ENCODE results near the gene MAP3K19.
"Not testable (repeated sequence)": the region's sequence is repeated elsewhere in the genome, so short reads cannot be mapped to it uniquely, and the experiment has no call there.

The MAP3K19 gene

GRCh38 chr2:135052042-135052876 is 5.0 kb upstream of the MAP3K19 start, which contains the start of gene RAB3GAP1:
Gene RAB3GAP1 (plus strand): TSS chr2:135052292. CDS start chr2:135052308, 16 bp downstream.
- DNase-seq (ENCODE audit: low read depth in 1 of 2, low spot score in 1 of 2), result peak; percentile 74 to 78

- DNase-seq (ENCODE audit: low read depth in 1 of 2, low spot score in 1 of 2), result no peak
These were observed 3.4 kb upstream of the MAP3K19 start for GRCh38 chr2:135050684-135051083.

DNA sequence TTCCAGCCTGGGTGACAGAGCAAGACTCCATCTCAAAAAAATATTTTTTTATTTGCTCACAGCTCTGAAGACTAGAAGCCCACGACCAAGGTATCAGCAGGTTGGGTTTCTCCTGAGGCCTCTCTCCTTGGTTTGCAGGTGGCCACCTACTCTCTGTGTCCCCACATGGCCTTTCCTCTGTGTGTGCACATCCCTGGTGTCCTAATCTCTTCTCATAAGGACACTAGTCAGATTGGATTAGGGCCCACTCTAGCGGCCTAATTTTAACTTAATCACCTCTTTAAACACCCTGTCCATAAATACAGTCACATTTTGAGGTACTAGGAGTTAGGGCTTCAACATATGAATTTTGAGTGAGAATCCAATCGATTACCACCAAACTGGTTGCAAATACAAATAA is 2.9 kb upstream of the MAP3K19 start:
- DNase-seq (ENCODE audit: low read depth in 1 of 2, low spot score in 1 of 2), result no peak

DNA sequence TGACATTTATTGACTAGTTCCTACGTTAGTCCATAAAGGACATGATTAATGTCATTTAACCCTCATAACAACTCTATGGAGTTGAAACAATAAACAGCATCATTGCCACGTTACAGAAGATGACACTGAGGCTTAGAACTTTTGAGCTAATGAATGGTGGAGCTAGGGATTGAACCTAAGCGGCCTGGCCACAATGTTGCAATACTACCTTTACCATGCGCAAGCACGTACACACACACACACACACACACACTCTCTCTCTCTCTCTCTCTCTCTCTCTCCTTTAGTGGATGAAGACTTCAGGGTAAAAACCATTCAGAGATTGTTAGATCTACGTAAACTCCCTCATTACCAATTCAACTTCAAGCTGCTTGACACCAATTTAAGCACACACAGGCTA is 875 bp upstream of the MAP3K19 start:
- no peak for DNase-seq (ENCODE audit: low read depth in 1 of 2, low spot score in 1 of 2)

GRCh38 chr2:135043345-135043744 is 3.9 kb downstream of the MAP3K19 start:
- peak in 1 of 2 donors; percentile 10 for DNase-seq (ENCODE audit: low read depth in 1 of 2, low spot score in 1 of 2)

GRCh38 chr2:135037831-135038230 is 9.4 kb downstream of the MAP3K19 start:
- no peak for DNase-seq (ENCODE audit: low read depth in 1 of 2, low spot score in 1 of 2)

- not testable (repeated sequence) for DNase-seq (ENCODE audit: low read depth in 1 of 2, low spot score in 1 of 2)
These were observed 14.0 kb downstream of the MAP3K19 start for GRCh38 chr2:135033216-135033615.

GRCh38 chr2:135030826-135031225 is 16.4 kb downstream of the MAP3K19 start:
- DNase-seq (ENCODE audit: low read depth in 1 of 2, low spot score in 1 of 2), result no peak

GRCh38 chr2:135029481-135030134 is 17.6 kb downstream of the MAP3K19 start:
- DNase-seq (ENCODE audit: low read depth in 1 of 2, low spot score in 1 of 2), result no peak

- DNase-seq (ENCODE audit: low read depth in 1 of 2, low spot score in 1 of 2), result no peak
These were observed 23.3 kb downstream of the MAP3K19 start for GRCh38 chr2:135023886-135024485.

- DNase-seq (ENCODE audit: low read depth in 1 of 2, low spot score in 1 of 2), result no peak
These were observed 24.0 kb downstream of the MAP3K19 start for GRCh38 chr2:135022952-135023880.

DNA sequence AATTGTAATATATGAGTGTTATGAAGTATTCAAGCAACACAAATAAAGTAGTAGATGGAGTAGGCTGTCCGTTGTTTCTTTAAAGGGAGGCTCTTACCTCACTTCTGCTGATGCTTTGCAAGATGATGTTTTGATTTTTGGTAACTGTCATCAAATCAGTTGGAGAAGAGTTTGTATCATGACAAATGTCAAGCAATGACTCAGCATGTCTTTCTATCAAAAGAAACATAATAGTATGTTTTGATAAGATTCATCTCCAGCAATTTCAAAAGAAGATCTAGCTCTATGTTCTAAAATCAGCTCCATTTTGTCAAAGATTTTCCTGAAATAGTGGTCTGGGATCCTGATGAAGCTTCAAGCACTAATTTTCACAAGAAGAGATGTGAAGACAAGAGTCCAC is 25.6 kb downstream of the MAP3K19 start:
- no peak for DNase-seq (ENCODE audit: low read depth in 1 of 2, low spot score in 1 of 2)

GRCh38 chr2:135011633-135012032 is 35.6 kb downstream of the MAP3K19 start:
- no peak for DNase-seq (ENCODE audit: low read depth in 1 of 2, low spot score in 1 of 2)

DNA sequence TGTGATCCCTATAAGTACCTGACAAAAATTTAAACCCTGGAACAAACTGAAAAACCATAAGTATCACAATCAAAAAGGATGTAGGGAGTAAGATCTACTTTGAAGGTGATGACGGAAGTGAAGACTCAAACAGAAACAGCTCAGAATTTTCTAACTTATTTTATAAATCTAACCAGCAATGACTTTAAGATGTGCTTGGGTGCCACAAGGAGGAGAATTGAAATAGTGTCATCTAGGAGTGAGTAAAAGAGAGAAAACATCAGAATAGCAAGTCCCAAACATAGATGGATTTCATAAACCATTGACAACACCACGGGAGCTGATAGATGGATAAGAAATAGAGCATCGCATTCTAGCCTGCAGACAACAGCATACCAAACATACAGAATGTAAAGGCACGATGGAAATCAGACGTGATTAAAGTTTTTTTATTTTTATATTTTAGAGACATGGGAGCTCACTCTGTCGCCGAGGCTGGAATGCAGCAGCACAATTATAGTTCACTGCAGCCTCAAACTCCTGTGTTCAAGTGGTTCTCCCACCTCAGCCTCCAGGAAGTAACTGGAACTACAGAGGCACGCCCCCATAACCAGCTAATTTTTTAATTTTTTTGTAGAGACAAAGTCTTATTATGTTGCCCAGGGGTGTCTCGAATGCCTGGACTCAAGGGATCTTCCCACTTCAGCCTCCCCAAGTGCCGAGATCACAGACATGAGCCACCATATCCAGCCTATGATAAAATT is 36.9 kb downstream of the MAP3K19 start:
- DNase-seq (ENCODE audit: low read depth in 1 of 2, low spot score in 1 of 2), result no peak

DNA sequence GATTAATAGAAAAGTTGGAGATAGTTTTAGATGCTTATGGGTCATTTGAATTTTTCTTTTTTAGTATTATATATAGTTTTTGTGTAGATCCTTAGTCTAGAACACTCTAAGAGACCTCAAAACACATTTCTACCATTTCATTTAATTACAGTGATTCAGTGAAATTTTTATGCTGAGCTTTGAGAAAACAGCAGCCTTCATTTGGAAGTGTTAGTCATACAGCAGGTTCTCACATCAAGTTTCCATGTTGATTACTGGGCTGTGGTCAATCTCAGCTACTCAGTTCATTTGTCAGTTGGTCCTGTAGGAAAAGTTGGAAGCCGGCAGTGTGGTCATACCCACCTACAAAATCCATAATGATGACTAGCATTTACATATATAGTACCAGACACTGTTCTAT is 37.9 kb downstream of the MAP3K19 start:
- no peak for DNase-seq (ENCODE audit: low read depth in 1 of 2, low spot score in 1 of 2)

GRCh38 chr2:135005753-135006152 is 41.5 kb downstream of the MAP3K19 start:
- no peak for DNase-seq (ENCODE audit: low read depth in 1 of 2, low spot score in 1 of 2)

- DNase-seq (ENCODE audit: low read depth in 1 of 2, low spot score in 1 of 2), result peak; percentile 44 to 65
These were observed 43.1 kb downstream of the MAP3K19 start for GRCh38 chr2:135004005-135004746.

GRCh38 chr2:135002836-135003235 is 44.4 kb downstream of the MAP3K19 start:
- no peak for DNase-seq (ENCODE audit: low read depth in 1 of 2, low spot score in 1 of 2)

DNA sequence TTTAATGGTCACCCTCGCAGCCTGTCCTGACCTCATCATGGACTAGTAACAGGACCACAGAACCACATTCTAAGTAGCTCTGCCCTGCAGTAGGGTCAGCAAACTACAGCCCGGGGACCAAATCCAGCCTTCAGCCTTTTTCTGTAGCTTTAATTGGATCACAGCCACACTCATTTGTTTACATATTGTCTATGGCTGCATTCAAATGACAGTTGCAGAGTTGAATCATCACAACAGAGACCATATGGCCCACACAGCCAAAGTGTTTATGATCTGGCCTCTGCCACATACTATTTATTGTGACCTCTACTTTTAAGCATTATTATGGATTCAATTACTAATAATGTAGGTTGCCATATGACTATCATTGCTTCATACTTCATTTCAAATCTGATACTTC is 47.7 kb downstream of the MAP3K19 start:
- no peak for DNase-seq (ENCODE audit: low read depth in 1 of 2, low spot score in 1 of 2)
